HepG2 (cell line): ENCODE data around the gene UBQLN4. TPM values are rescaled to one million over a fixed set of nuclear protein-coding genes. Genes with fewer than 3 reads are reported as not detected.

Experiments used
- ATAC-seq: fragments of 200-7000 bp; cut with Tn5 transposase; 3 replicates; pipeline ENCODE4 v1.9.1; 2020; ENCODE audit warnings: mild to moderate bottlenecking, moderate library complexity
- BruUV-seq: library from RNA; stranded (reverse); fragments of 400-500 nt; replicated peaks from 2 replicates; lab custom pipeline; 2021; lab: Mats Ljungman, UMichigan
- CTCF ChIA-PET: fragments of 300-600 bp; formaldehyde crosslinking; extraction: SDS; loops from one replicate; lab custom pipeline; 2021; ENCODE audit warnings: low total read pairs, inconsistent platforms, low intra/inter-chr PET ratio; lab: Yijun Ruan, JAX
- POLR2A ChIA-PET: fragments of 350-600 bp; sonication (Branson Sonifier 250); formaldehyde crosslinking; loops from one replicate; lab custom pipeline; 2020; ENCODE audit warnings: antibody characterized with exemption, inconsistent platforms; lab: Yijun Ruan, JAX
- DNase-seq: peaks from one replicate; pipeline ENCODE4 v3.0.0-alpha.2; 2015; ENCODE audit warnings: low spot score
- FAIRE-seq: peaks from 3 replicates; lab custom pipeline; 2011; peaks lifted over from hg19 to GRCh38; lab: Jason Lieb, UNC
- H2AFZ ChIP-seq: one replicate; pipeline ENCODE4 v1.6.1; 2011; ENCODE audit warnings: low read length, inconsistent platforms
- H3K27ac ChIP-seq: fragments of 300-600 bp; 3 replicates; pipeline ENCODE4 v1.8.0; 2011; ENCODE audit warnings: mixed run types, mild to moderate bottlenecking, mixed read lengths, low read length, inconsistent platforms; ENCODE audit not compliant: insufficient read depth; ENCODE audit errors: extremely low read length
- H3K27me3 ChIP-seq, 2 experiments: fragments of 200-600 bp in 1 of 2; 2 replicates in 1 of 2; 3 replicates in 1 of 2; pipeline versions ENCODE4 v1.6.0 to v1.8.0; 2011; ENCODE audit warnings: low read length in 2 of 2, mild to moderate bottlenecking in 2 of 2, moderate library complexity in 2 of 2, inconsistent platforms in 1 of 2; ENCODE audit not compliant: insufficient read depth in 2 of 2, control insufficient read depth in 1 of 2
- H3K36me3 ChIP-seq, 2 experiments: fragments of 200-600 bp in 1 of 2; replicated peaks in 1 of 2; 2 replicates in 1 of 2; 3 replicates in 1 of 2; pipeline versions ENCODE4 v1.5.1 to v1.8.0; 2011; ENCODE audit warnings: low read length in 2 of 2, inconsistent platforms in 1 of 2; ENCODE audit not compliant: insufficient read depth in 2 of 2, control insufficient read depth in 1 of 2
- H3K4me1 ChIP-seq: 2 replicates; pipeline ENCODE4 v1.5.1; 2012; ENCODE audit warnings: low read length, inconsistent platforms; ENCODE audit not compliant: insufficient read depth
- H3K4me2 ChIP-seq: 2 replicates; pipeline ENCODE4 v1.6.0; 2011; ENCODE audit warnings: low read depth, low read length, inconsistent platforms
- H3K4me3 ChIP-seq, 3 experiments: fragments of 200-600 bp in 1 of 3; sonication (generic), shearing (Covaris generic) in 1 of 3; replicated peaks in 1 of 3; 2 replicates each; pipeline ENCODE4 v1.5.1; 2011 to 2016; ENCODE audit warnings: low read length in 3 of 3, inconsistent platforms in 2 of 3, low read depth in 2 of 3, mild to moderate bottlenecking in 2 of 3, control low read depth in 1 of 3, mixed read lengths in 1 of 3; ENCODE audit not compliant: insufficient read depth in 1 of 3
- H3K79me2 ChIP-seq: one replicate; pipeline ENCODE4 v1.6.1; 2011; ENCODE audit warnings: low read length, inconsistent platforms; ENCODE audit not compliant: insufficient read depth
- H3K9ac ChIP-seq: 2 replicates; pipeline ENCODE4 v1.6.0; 2011; ENCODE audit warnings: mild to moderate bottlenecking, low read depth, low read length, inconsistent platforms; ENCODE audit not compliant: insufficient read depth
- H3K9me3 ChIP-seq: 2 replicates; pipeline ENCODE4 v1.5.1; 2012; ENCODE audit warnings: mild to moderate bottlenecking, low read length
- H4K20me1 ChIP-seq: 2 replicates; pipeline ENCODE4 v1.6.0; 2011; ENCODE audit warnings: inconsistent platforms, mild to moderate bottlenecking, low read length, moderate library complexity; ENCODE audit not compliant: insufficient read depth
- ATF2 ChIP-seq: sonication (generic); formaldehyde crosslinking; IDR thresholded peaks from 2 replicates; pipeline ENCODE4 v1.4.0; 2020; ENCODE audit warnings: missing genetic modification reagents
- CHCHD3 ChIP-seq: sonication (generic); formaldehyde crosslinking; IDR thresholded peaks from 2 replicates; pipeline ENCODE4 v1.8.0; 2022; ENCODE audit warnings: mild to moderate bottlenecking, missing genetic modification reagents, moderate library complexity
- DNMT3B ChIP-seq: conservative IDR thresholded peaks from 2 replicates; pipeline ENCODE4 v1.6.1; 2016; ENCODE audit warnings: missing biosample characterization, control low read depth
- MTF2 ChIP-seq: sonication (generic); formaldehyde crosslinking; IDR thresholded peaks from 2 replicates; pipeline ENCODE4 v1.5.0; 2020; ENCODE audit warnings: missing genetic modification reagents, borderline replicate concordance
- NR2F2 ChIP-seq: IDR thresholded peaks from 2 replicates; pipeline ENCODE4 v1.6.1; 2012; ENCODE audit warnings: low read depth, inconsistent platforms, borderline replicate concordance
- PPARG ChIP-seq: conservative IDR thresholded peaks from 2 replicates; pipeline ENCODE4 v1.6.1; 2016; ENCODE audit warnings: missing biosample characterization, missing genetic modification reagents
- RCOR2 ChIP-seq: IDR thresholded peaks from 2 replicates; pipeline ENCODE4 v1.6.1; 2016; ENCODE audit warnings: missing biosample characterization, missing genetic modification reagents
- SOX5 ChIP-seq: IDR thresholded peaks from 2 replicates; pipeline ENCODE4 v1.6.1; 2016; ENCODE audit warnings: borderline replicate concordance
- STAG1 ChIP-seq: sonication (generic); formaldehyde crosslinking; IDR thresholded peaks from 2 replicates; pipeline ENCODE4 v1.4.0; 2020; ENCODE audit warnings: missing genetic modification reagents
- ZFP36L1 ChIP-seq: sonication (generic); formaldehyde crosslinking; IDR thresholded peaks from 2 replicates; pipeline ENCODE4 v1.8.0; 2022; ENCODE audit warnings: mild to moderate bottlenecking, missing genetic modification reagents, moderate library complexity
- ZNF441 ChIP-seq: sonication (generic); formaldehyde crosslinking; IDR thresholded peaks from 2 replicates; pipeline ENCODE4 v1.7.0; 2021; ENCODE audit warnings: missing genetic modification reagents, borderline replicate concordance
- ZNF558 ChIP-seq: sonication (generic); formaldehyde crosslinking; IDR thresholded peaks from 2 replicates; pipeline ENCODE4 v1.9.0; 2022; ENCODE audit warnings: mild to moderate bottlenecking, missing genetic modification reagents, borderline replicate concordance
- ZNF598 ChIP-seq: sonication (generic); formaldehyde crosslinking; IDR thresholded peaks from 2 replicates; pipeline ENCODE4 v1.5.1; 2020; ENCODE audit warnings: mild to moderate bottlenecking, missing genetic modification reagents, borderline replicate concordance
- WGBS: methylation state at CpG from one replicate; pipeline ENCODE4 v1.1.6; 2017; ENCODE audit warnings: low lambda C conversion rate; 5-methylcytosine and 5-hydroxymethylcytosine counted together
- in situ Hi-C: cut with HindIII; loops from 2 replicates; pipeline ENCODE4 v1.10.0; 2017; ENCODE audit warnings: low pct_unique_long_range_greater_than_20kb; ENCODE audit not compliant: extremely low pct_ligation_motif_present
- intact Hi-C: fragments of 100-400 bp; cut with micrococcal nuclease; formaldehyde crosslinking; loops from one replicate; pipeline ENCODE4 v1.10.0; 2022; ENCODE audit not compliant: unreplicated experiment
- polyA plus RNA-seq, 8 experiments: library from polyadenylated mRNA; depleted of rRNA in 3 of 8; stranded (reverse) in 7 of 8; unstranded in 1 of 8; fragments of >200 nt; fragmentation: Illumina TruSeq in 4 of 8; extraction: Trizol in 4 of 8; gene quantifications; 2 replicates each; pipeline versions ENCODE4 v1.2.1 to v1.2.3, GENCODE V29; 2011 to 2016; ENCODE audit warnings: low read depth in 4 of 8, missing spikeins in 1 of 8, mixed read lengths in 1 of 8; ENCODE audit not compliant: insufficient read depth in 1 of 8
- total RNA-seq, 5 experiments: library from RNA; depleted of rRNA; stranded (reverse); fragments of >200 nt; fragmentation: Illumina TruSeq; extraction: Trizol; gene quantifications; 2 replicates each; pipeline ENCODE4 v1.2.3, GENCODE V29; 2016; ENCODE audit warnings: low read depth in 1 of 5
- TF ChIP-seq, protein P1 (sequence below): IDR thresholded peaks from 2 replicates; pipeline ENCODE4 v1.6.1; 2016; ENCODE audit warnings: mild to moderate bottlenecking

UBQLN4 gene
- total and polyA plus RNA-seq, 2 of the 13 experiments (the other 11 are each of a cell fraction or from before 2014, with no cell fraction given) = 31.5 to 39.8 TPM

DNA sequence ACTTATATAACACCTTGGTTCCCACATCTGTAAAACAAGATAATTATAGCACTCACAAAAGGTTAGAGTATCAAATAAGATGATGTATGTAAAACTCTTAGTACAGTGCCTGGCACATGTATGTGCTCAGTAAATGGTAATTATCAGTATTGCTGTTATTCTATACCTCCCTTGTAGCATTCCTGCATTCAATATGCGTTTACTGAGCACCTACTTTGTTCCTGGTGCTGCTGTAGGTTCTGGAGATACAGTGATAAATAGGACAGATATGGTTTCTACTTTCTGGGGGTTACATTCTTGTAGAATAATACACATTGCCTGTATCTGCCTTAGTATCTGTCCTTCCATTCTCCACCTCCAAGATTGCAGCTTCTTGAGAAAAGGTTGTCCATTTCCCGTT lies 31.6 kb downstream of the UBQLN4 start:
- no peaks in the 10 kb centered on the region for H3K9me3 ChIP-seq
- H4K20me1 ChIP-seq = 0 out of 2 replicates have a peak, but pooled peaks cover 2% of the 10 kb centered on the region
- CTCF ChIA-PET = no interaction called here
- no peak for DNase-seq
- no peak overlapping the region for H3K9ac ChIP-seq
- BruUV-seq = no TSS peak
- POLR2A ChIA-PET = no interaction called here
- TF ChIP-seq SOX5 (CRISPR knock-in tag) (no peak), ZNF441 (CRISPR knock-in tag) (no peak), STAG1 (no peak), RCOR2 (CRISPR knock-in tag) (0 out of 2 replicates have a peak, but pooled peaks have one; percentile 26), ZNF558 (CRISPR knock-in tag) (no peak), ZFP36L1 (CRISPR knock-in tag) (no peak), ZNF598 (CRISPR knock-in tag) (no peak), PPARG (CRISPR knock-in tag) (no peak)
- H3K4me3 ChIP-seq = no peak overlapping the region
- 55% methylated on average over 2 of the region's 2 CpGs for WGBS
- H3K79me2 ChIP-seq = peaks cover 19% of the 10 kb centered on the region
- intact Hi-C loops (loop anchor here (2.0 kb wide), 1 partner anchor 45 kb away; no protein-coding TSS in a partner anchor), in situ Hi-C loops (no loop called here)
- peaks cover 1 to 6% of the 10 kb centered on the region in 2 experiments; a peak in 3 of 5 replicates for H3K36me3 ChIP-seq
- no peak overlapping the region for H2AFZ ChIP-seq
- no peak overlapping the region for H3K4me2 ChIP-seq
- FAIRE-seq = no peak
- H3K27ac ChIP-seq = no peak overlapping the region
- H3K27me3 ChIP-seq = no peaks in the 10 kb centered on the region; a peak in 1 of 5 replicates
- peaks cover 40% of the 10 kb centered on the region for H3K4me1 ChIP-seq
- no peak for ATAC-seq

GRCh38 chr1:156021093-156021428 lies 32.5 kb downstream of the UBQLN4 start:
- Histone ChIP-seq H3K9ac (peak overlapping the region; percentile 82; the same call in 1 of the 2 replicates), H3K27me3 (no peaks in the 10 kb centered on the region; a peak in 1 of 5 replicates), H3K79me2 (peaks cover 19% of the 10 kb centered on the region), H3K27ac (no peak overlapping the region), H2AFZ (peak overlapping the region; percentile 89), H3K4me1 (peaks cover 39% of the 10 kb centered on the region), H3K4me3 (peak overlapping the region; percentile 92; a peak in 5 of 6 replicates), H3K4me2 (peak overlapping the region; percentile 92), H3K36me3 (peaks cover 1 to 9% of the 10 kb centered on the region in 2 experiments; a peak in 3 of 5 replicates), H4K20me1 (0 out of 2 replicates have a peak, but pooled peaks cover 2% of the 10 kb centered on the region), H3K9me3 (no peaks in the 10 kb centered on the region)
- POLR2A ChIA-PET = interaction anchor here (0.7 to 0.8 kb wide), 2 partner anchors 20 to 89 kb away, joined by 3 read pairs; no protein-coding TSS in a partner anchor
- intact Hi-C loops = loop anchor here (2.0 kb wide), 1 partner anchor 46 kb away; no protein-coding TSS in a partner anchor
- 0% methylated on average over 4 of the region's 4 CpGs for WGBS
- no peak for ATAC-seq
- no TSS peak for BruUV-seq
- TF ChIP-seq NR2F2 (0 out of 2 replicates have a peak, but pooled peaks have one; percentile 21), ATF2 (no peak), CHCHD3 (CRISPR knock-in tag) (0 out of 2 replicates have a peak, but pooled peaks have one; percentile 2), DNMT3B (CRISPR knock-in tag) (no peak), MTF2 (CRISPR knock-in tag) (0 out of 2 replicates have a peak, but pooled peaks have one; percentile 40)
- TF ChIP-seq, protein P1, sequence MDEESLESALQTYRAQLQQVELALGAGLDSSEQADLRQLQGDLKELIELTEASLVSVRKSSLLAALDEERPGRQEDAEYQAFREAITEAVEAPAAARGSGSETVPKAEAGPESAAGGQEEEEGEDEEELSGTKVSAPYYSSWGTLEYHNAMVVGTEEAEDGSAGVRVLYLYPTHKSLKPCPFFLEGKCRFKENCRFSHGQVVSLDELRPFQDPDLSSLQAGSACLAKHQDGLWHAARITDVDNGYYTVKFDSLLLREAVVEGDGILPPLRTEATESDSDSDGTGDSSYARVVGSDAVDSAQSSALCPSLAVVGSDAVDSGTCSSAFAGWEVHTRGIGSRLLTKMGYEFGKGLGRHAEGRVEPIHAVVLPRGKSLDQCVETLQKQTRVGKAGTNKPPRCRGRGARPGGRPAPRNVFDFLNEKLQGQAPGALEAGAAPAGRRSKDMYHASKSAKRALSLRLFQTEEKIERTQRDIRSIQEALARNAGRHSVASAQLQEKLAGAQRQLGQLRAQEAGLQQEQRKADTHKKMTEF (CRISPR knock-in tag) = 0 out of 2 replicates have a peak, but pooled peaks have one; percentile 3
- in situ Hi-C loops = no loop called here
- FAIRE-seq = no peak
- CTCF ChIA-PET = interaction anchor here (0.5 kb wide), 1 partner anchor 9 kb away, joined by 3 read pairs; no protein-coding TSS in a partner anchor
- no peak for DNase-seq
